Ureter (tissue), 1 donor: ENCODE data around the gene PHTF2. TPM values are rescaled to one million over a fixed set of nuclear protein-coding genes. Genes with fewer than 3 reads are reported as not detected.

Experiments used
- DNase-seq: peaks from one replicate; pipeline ENCODE4 v3.0.0-alpha.2; 2020; ENCODE audit warnings: low spot score
- total RNA-seq: library from RNA; stranded (reverse); gene quantifications from one replicate; pipeline ENCODE4 v1.2.4, GENCODE V29; 2023
- donor health status: DM: yes; HTN: yes; CAD: no.

The PHTF2 gene
- total RNA-seq, 1 donor from 2014 or later, result 22.0 TPM

- DNase-seq, result no peak
Observed at GRCh38 chr7:77794000-77794399, 4.6 kb upstream of the PHTF2 start.

- no peak for DNase-seq
Observed at GRCh38 chr7:77796109-77796508, 2.5 kb upstream of the PHTF2 start.

- no peak for DNase-seq
Observed at GRCh38 chr7:77796960-77797359, 1.6 kb upstream of the PHTF2 start.

GRCh38 chr7:77797734-77798393, 709 bp upstream of the PHTF2 start:
- DNase-seq, result peak; percentile 52

GRCh38 chr7:77799078-77799964, 748 bp downstream of the PHTF2 start:
- peak; percentile 54 for DNase-seq

- DNase-seq, result no peak
Observed at GRCh38 chr7:77800158-77800557, 1.6 kb downstream of the PHTF2 start.

GRCh38 chr7:77800730-77801129, 2.2 kb downstream of the PHTF2 start:
- DNase-seq, result no peak

- no peak for DNase-seq
Observed at GRCh38 chr7:77802557-77803405, 4.2 kb downstream of the PHTF2 start.

GRCh38 chr7:77806425-77806824, 7.9 kb downstream of the PHTF2 start:
- no peak for DNase-seq

GRCh38 chr7:77808517-77808916, 9.9 kb downstream of the PHTF2 start:
- DNase-seq, result no peak

- no peak for DNase-seq
Observed at GRCh38 chr7:77811516-77812289, 13.1 kb downstream of the PHTF2 start.

GRCh38 chr7:77812290-77812685, 13.7 kb downstream of the PHTF2 start:
- DNase-seq, result no peak

GRCh38 chr7:77813180-77813579, 14.6 kb downstream of the PHTF2 start:
- DNase-seq, result no peak

GRCh38 chr7:77819021-77819420, 20.4 kb downstream of the PHTF2 start:
- no peak for DNase-seq

- no peak for DNase-seq
Observed at GRCh38 chr7:77820967-77821366, 22.4 kb downstream of the PHTF2 start.

GRCh38 chr7:77822269-77822668, 23.7 kb downstream of the PHTF2 start:
- no peak for DNase-seq

GRCh38 chr7:77823787-77824186, 25.2 kb downstream of the PHTF2 start:
- DNase-seq, result no peak

GRCh38 chr7:77824636-77825035, 26.1 kb downstream of the PHTF2 start:
- DNase-seq, result no peak

- DNase-seq, result no peak
Observed at GRCh38 chr7:77825131-77825530, 26.6 kb downstream of the PHTF2 start.

- no peak for DNase-seq
Observed at GRCh38 chr7:77826300-77826699, 27.7 kb downstream of the PHTF2 start.

GRCh38 chr7:77827999-77828398, 29.4 kb downstream of the PHTF2 start:
- no peak for DNase-seq
